Cardiac septum (tissue), 1 donor: ENCODE results near the gene AOPEP. TPM values are rescaled to one million over a fixed set of nuclear protein-coding genes. Genes with fewer than 3 reads are reported as not detected.

Source experiments
- DNase-seq: peaks from one replicate; pipeline ENCODE4 v3.0.0-alpha.2; 2020; ENCODE audit warnings: low spot score
- intact Hi-C: fragments of 100-400 bp; cut with DNase I; formaldehyde crosslinking; loops from one replicate; pipeline ENCODE4 v1.14.0; 2022
- total RNA-seq: library from RNA; stranded (reverse); fragmentation: NEBNext Ultra II Directional; extraction: Animal tissue kit (Norgen Biotek cat#: 25700); gene quantifications from one replicate; pipeline ENCODE4 v1.2.1, GENCODE V29; 2021
- donor health status: DM: no; HTN: no; CAD: no.

Gene AOPEP
- total RNA-seq, 1 donor from 2014 or later = 260 TPM

DNA sequence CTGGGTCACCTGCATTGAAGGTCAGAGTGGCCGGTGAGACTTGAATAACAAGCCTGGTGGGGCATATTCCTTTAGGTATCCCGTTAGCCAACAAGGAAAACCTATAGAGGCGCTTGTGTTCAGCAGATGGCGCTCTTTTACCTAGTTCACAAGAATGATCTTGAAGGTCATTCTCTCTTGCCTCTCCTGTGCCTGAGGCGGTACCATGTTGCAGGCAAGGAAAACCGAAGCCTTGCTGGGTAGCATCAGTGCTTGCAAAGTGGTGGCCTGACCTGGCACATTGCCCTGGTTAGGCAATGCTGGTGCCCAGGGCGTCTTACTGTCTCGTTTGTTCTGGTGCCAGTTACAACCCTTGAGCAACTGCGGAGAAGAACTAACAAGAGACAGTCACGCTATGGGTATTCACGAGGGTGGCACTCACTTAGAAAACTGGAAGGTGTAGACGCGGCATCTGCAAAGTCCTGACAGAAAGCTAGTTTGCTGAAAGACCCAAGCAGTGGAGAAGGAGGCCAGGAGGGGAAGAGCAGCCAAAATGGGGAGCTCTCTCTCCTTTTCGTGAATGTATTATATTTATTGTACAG, 56.7 kb downstream of the AOPEP start:
- intact Hi-C loops = loop anchor here (2.0 to 5.0 kb wide), 7 partner anchors 101 to 344 kb away; no protein-coding TSS in a partner anchor
- peak; percentile 84 for DNase-seq

DNA sequence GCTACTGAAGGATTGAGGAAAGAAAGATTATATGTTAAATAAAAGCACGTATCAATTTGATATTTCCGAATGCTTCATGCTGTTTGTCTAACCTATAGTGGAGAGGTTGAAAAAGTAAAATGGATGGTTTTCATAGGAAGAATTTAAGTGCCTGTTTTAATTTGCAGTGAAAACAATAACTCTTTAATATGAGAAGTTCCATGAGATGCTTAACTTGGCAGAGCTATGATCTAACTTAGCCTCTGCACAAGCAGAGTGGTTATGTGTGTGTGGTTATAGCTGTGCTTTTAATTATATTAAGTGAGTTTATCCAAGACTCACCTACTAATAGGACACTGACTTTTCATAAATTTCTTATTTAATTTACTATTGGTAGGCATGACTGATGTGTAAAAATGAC, 57.4 kb downstream of the AOPEP start:
- intact Hi-C loops = loop anchor here (2.0 to 5.0 kb wide), 7 partner anchors 102 to 343 kb away; no protein-coding TSS in a partner anchor
- no peak for DNase-seq

DNA sequence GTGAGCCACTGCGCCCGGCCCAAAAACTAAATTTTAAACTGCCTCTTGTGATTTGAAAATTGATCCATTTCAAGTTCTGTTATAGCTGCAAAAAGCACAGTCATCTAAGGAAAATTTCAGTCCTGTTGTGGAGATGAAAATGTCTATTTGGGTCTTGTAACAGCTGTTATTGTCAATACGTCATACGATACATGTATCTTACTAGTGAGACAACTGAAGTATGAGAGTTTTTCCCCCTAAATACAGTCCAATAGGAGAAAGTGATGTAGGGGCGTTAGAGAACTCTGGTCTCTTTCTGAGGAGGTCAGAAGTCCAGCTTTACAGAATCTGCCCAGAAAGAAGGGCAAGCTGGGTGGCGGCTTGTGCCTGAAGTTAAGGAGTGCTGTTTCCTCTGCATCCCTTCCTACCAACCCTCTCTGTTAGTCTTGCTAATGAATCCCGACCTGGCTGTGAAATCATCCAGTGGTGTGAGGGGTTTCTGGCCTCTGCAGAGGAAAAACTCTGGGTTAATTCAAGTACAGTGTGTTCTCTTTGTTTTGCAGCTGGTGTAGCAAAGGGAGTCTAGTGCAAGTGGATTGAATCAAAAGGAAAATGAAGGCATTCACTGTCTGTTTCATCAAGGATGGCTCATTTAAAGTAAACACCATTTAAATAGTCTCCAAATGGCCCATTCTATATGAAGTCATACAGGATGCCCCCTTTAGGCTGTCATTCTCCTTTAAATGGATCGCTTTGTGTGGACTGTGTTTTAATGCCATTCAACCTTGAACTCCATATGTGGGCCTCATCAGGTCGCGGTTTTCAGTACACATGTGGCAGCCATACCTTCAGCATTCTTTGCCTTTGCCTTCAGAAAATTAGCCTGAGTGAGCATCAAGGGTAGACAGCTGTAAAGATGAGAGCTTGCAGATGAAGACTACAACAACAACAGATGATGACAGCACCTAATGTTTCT, 59.0 kb downstream of the AOPEP start:
- intact Hi-C loops = no loop called here
- no peak for DNase-seq

DNA sequence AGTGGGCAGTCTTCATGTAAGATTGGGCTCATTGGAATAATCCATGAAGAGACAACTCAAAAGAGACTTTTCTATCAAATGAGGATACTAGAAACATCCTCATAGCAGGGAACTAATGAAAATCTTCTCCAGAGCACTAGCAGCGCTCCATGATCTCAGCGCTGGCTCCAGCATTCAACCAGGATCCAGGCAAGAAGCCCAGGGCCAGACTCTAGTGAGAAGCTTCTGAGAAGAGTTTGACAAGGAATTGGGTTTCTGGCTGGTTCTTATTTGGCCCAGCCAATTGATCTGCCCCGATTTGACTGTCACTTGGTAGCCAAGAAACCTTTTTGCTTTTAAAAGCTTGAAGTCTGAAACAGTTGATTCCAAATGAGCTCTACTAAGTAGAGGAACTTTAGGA, 60.1 kb downstream of the AOPEP start:
- DNase-seq = no peak
- intact Hi-C loops = no loop called here

DNA sequence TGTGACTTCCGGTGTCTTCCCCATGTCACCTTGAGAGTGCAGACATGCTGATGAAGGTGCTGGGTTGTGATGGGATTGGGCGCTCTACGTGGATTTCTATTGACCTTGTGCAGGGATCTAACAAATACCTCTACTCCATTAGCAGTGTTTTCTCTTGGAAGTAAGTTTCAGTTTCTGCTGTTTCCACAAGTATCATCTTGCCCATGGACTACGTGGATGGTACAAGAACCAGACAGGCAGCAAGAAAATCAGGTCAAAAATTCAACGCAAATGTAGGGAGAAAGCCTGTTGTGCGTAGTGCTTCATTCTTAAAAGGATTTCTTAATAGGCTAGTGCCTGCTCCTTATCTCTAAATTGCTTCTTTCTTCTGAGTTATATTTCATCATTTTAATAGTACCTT, 60.8 kb downstream of the AOPEP start:
- intact Hi-C loops = no loop called here
- no peak for DNase-seq

DNA sequence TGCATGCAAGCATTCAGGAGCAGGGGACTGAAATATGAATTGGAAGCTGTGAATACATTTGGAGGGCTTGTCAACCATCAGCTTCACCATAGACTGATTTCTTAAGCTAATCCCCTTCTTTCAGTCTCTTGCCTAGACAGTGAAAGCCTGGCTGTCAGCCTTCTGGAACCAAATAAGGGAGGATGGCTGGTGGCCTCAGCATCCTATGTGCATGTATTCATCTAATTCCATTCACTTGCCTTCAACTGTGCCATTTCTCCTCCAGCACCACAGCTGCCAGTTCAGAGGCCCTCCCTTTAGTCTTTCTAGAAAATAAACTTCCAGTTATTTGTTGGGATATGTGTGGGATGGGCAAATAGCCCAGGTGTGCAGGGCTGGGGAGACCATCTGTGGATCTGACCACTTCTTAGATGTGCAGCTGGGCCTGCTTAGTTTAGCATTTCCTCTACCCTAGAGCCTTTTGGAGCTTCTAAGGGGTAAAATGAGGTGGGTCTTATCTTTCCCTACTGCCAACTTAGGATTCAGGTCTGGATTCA, 62.1 kb downstream of the AOPEP start:
- intact Hi-C loops = no loop called here
- no peak for DNase-seq

DNA sequence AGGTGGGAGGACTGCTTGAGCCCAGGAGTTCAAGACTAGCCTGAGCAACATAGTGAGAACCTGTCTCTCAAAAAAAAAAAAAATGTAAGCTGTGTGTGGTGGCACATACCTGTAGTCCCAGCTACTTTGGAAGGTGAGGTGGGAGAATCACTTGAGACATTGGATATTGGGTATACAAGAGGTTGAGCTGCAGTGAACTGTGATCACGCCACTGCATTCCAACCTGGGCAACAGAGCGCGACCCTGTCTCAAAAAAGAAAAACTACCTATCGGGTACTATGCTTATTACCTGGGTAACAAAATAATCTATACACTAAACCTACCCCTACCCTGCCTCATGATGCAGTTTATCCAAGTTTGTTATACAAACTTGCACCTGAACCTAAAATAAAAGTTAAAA, 64.9 kb downstream of the AOPEP start:
- DNase-seq = no peak
- intact Hi-C loops = no loop called here

DNA sequence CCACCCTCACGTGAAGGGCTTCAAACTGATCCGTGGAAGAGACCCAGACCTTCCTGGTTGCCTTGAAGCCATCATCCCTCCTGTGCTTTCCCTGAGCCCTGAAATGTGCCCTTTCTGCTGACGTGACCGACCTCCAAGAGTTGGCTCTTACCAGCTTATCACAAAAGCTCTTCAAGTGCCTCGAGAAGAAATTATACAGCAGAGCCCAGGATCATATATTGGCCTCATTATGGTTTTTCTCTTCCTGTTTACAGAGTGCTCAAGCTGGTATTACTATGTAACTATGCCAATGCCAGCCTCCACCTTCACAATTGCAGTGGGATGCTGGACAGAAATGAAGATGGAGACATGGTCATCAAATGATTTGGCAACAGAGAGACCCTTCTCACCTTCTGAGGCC, 66.0 kb downstream of the AOPEP start:
- DNase-seq = no peak
- intact Hi-C loops = no loop called here

DNA sequence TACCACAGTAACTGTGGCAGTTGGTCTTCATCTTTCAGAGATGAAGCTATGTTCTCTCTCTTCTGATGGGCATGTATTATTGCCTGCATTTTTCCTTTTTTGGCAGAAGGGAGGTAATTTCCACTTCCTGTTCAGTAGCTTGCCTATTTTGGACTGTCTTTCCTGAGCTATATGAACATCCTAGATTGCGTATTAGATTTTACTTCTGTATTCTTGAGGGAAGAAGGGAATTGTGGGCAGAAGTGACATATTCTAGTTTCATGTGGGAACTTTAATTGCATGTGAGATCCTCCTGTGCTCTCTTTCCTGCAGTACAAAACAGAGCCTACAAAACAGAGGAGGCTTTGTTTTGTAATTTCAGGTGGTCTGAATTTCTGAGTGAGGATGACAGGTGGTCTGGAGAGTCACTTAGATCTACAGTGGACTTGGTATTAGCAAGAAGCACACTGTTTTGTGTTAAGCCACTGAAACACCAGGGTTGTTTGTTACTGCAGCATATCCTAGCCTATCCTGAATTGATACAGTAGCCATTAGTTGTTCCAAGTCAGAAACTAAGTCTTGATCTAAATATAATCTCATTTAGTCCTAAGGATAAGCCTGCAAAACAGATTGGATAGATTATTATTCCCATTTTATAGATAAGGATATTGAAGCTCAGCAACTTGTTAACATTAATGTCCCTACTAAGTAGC, 68.1 kb downstream of the AOPEP start:
- DNase-seq = no peak
- intact Hi-C loops = no loop called here

DNA sequence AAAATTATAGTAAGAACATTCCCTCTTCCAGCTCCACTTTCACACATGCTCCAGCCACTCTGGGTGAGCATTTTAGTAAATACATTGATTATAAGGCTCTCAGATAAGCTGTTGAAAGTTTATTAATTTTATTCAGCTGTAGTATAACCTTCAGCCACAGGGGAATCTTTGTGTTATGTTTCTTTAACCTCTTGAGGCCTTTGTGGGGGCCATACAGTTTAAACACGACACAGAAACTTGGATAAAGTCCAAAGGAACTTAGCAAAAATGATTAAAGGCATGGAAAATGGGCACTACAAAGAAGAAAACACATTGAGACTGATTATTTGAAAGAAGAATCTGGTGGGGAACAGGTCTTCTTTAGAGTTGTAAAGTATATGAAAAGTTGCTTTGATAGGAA, 70.2 kb downstream of the AOPEP start:
- DNase-seq = no peak
- intact Hi-C loops = no loop called here

DNA sequence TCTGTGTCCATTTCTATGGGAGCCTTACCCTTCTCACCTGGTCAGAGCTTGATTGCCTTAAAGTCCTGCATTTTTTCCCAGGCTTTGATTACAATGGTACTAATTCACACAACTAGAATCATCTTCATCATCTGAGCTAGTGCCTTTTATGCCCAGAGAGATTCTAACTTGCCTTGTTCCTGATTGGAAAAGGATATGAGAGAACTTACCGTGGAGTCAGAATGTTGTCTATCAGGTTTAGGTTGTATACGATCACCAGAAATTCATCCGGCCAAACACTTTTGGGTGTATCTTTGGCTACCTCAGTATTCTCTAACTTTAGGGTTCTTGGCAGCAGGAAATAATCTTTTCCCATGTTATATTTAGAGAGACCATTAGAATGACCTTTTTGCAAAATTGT, 71.7 kb downstream of the AOPEP start:
- intact Hi-C loops = no loop called here
- no peak for DNase-seq

DNA sequence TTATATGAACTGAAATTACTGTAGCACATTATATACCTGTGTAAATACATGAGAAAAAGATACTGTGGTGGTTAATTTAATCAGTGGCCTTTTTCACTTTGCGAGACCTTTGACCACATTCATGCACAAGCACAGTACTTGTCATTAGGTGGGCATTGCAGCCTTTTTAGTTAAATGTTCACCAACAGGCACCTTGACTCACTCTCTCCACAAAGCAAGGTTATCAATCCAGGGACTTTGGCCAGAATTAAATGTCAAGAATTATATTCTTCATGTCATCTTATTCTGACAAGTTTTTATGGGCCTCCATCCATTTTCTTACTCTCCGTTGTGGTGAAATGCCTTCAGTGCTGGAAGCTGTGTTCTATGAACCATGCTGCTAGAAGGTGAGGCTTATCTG, 72.2 kb downstream of the AOPEP start:
- DNase-seq = no peak
- intact Hi-C loops = no loop called here

DNA sequence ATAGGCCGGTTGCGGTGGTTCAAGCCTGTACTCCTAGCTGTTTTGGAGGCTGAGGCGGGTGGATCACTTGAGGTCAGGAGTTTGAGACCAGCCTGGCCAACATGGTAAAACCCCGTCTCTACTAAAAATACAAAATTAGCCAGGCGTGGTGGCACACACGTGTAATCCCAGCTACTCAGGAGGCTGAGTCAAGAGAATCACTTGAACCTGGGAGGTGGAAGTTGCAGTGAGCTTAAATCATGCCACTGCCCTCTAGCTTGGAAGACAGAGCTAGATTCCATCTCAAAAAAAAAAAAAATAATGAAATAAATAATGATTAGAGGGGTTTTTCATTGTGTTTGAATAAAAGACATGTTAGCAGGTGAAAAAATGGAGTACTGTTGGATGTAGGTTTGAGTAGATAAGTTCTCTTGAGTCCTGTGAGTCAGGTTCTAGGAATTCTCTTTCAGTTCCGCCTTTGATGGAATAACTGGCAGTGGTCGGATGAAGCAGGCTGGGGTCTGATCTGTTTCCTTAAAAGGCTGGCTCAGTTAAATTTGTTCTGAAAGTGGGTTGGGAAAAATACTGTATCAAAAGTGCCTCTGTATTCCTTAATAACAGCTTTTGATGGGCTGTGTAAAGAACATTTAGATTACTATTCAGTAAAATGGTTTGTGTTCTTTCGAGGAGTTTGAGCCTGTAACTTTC, 73.2 kb downstream of the AOPEP start:
- intact Hi-C loops = no loop called here
- DNase-seq = no peak

DNA sequence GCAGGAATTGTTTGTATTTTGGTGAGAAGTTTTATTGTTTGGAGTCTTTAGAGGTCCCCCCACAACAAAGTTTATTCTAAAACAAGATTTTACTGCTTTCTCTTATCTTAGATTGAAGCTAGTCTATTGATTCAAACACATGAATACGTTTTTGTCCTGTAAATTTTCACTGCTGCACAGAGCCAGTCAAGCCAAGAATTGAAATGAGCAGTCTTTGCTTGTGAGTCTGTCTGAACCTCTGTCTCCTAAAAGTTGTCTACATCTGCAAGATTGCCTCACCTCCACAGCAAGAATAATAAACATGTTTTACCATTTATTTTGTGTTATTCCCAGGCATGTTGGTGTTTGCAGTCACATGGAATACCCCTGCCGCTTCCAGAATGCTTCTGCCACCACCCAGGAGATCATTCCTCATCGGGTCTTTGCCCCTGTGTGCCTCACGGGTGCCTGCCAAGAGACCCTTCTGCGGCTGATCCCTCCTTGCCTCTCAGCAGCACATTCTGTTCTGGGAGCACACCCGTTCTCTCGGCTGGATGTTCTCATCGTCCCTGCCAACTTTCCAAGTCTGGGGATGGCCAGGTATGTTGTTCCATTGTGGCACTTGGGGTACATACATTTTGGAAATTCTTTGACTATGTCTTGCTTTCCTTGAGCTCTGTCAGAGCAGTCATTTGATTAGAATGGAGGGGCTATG, 74.1 kb downstream of the AOPEP start:
- intact Hi-C loops = no loop called here
- no peak for DNase-seq

DNA sequence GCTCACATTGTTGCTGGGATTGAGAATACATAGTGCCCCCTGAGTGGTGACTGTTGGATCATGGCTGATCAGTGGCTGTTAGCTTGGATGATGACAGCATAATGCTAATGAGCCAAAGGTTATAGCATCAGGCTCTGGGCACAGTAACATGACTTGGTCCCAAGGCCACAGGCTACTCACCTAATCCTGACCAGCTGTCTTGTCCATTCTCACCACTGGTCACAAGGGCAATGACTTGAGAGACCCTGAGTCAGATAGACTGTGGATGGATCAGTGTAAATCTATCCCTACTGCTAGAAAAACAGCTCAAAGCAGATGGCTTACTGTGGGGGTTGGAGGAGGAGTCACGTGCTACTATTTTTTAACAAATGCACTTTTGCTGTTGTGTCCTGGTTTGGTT, 74.7 kb downstream of the AOPEP start:
- intact Hi-C loops = no loop called here
- no peak for DNase-seq

DNA sequence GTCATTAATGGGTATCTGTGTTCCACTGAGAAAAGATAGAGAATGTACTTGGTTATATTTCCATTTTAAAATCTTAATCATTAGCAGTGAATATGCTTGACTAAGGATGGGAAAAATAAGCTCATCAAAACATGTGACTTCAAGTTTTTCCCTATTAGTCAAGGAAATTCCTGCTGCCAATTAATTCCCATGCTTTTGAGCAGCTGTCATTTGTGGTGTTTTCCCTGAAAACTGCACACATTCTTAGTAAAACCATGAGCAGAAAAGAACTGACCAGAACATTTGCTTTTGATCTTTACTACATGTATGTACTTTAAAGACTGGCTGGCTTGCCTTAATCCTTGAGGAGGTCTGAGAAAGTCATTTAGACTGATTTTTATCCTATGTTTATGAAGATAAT, 75.2 kb downstream of the AOPEP start:
- DNase-seq = no peak
- intact Hi-C loops = loop anchor here (2.0 kb wide), 1 partner anchor 21 kb away; no protein-coding TSS in a partner anchor

DNA sequence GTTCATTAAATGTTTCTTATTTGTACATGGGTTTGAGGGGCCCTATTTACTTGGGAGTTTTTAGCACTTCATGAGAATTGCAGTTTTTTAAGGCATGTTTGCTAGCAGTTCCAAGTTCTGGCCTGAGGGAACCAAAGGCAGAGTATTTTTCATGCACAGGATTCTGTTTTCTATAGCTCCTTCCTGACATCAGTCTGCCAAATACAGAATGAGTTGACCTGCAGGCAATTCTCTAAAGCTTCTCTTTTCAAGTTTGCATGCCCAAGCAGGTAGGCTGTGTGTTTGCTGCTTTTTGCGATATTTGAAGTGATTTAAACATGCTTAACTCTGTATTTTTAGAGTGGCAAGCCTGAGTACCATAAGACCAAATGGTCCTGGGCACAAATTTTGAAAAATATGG, 75.8 kb downstream of the AOPEP start:
- intact Hi-C loops = loop anchor here (2.0 kb wide), 1 partner anchor 21 kb away; no protein-coding TSS in a partner anchor
- no peak for DNase-seq

DNA sequence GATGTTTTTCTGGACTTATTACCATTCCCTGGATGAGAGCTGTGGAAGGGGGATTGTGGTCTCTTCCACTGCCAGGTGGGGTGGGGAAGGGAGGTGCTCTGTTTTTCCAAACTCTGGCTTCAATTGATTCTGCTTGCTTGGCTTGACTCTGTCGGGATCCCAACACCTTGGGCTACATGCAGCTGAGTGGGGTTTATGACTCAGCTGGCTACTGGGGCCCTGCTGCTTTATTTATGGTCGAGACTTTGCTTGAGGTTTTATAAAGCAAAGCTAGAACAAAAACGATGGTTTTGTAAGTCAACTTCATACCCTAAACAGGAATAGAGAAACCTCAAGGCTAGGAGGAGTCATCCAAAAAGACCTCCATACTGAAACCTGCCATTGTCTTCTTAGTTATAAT, 76.3 kb downstream of the AOPEP start:
- no peak for DNase-seq
- intact Hi-C loops = loop anchor here (2.0 kb wide), 1 partner anchor 20 kb away; no protein-coding TSS in a partner anchor

DNA sequence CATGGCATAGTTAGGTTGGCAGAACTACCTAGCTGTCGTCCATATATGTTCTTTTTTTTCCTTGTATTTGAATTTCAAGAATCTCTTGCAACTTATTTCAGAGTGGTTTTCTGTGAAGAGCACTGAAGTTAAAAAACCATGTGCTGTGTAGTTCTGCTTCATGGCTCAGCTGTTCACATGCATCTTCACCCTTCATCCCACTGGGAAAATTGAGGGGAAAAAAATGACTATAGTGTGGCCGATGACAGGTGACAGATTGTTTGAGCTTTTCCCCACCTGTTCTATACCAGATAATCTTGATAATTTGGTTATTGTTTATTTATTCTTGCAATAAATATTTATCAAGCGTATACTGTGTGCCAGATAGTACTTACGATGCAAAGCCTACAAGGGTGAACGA, 77.8 kb downstream of the AOPEP start:
- intact Hi-C loops = no loop called here
- DNase-seq = no peak
